PFSK-1 (cell line): ENCODE results near the gene NOC4L.

ENCODE experiments used
- FOXP2 ChIP-seq: optimal IDR thresholded peaks from 2 replicates; pipeline ENCODE3; 2011; ENCODE audit warnings: borderline replicate concordance, control low read depth, inconsistent platforms; ENCODE audit not compliant: insufficient read depth; ENCODE audit errors: extremely low read length, extremely low read depth
- POLR2AphosphoS5 ChIP-seq: IDR thresholded peaks from 2 replicates; pipeline ENCODE4 v1.6.1; 2012; ENCODE audit warnings: low read depth, mild to moderate bottlenecking, control low read depth, low read length, moderate library complexity
- REST ChIP-seq, 2 experiments: IDR thresholded peaks; 2 replicates each; pipeline versions ENCODE4 v1.6.1 to v1.8.0; 2011 to 2012; ENCODE audit warnings: low read depth in 2 of 2, low read length in 2 of 2, control low read depth in 1 of 2, inconsistent platforms in 1 of 2, mild to moderate bottlenecking in 1 of 2, moderate library complexity in 1 of 2; ENCODE audit not compliant: insufficient read depth in 1 of 2
- SIN3A ChIP-seq: IDR thresholded peaks from 2 replicates; pipeline ENCODE4 v1.6.1; 2012; ENCODE audit warnings: mild to moderate bottlenecking, low read length, moderate library complexity, borderline replicate concordance; ENCODE audit not compliant: insufficient read depth
- TAF1 ChIP-seq: IDR thresholded peaks from 2 replicates; pipeline ENCODE4 v1.6.1; 2012; ENCODE audit warnings: low read length, control low read depth, borderline replicate concordance; ENCODE audit not compliant: insufficient read depth

Gene NOC4L

GRCh38 chr12:132137483-132138125, 6.7 kb upstream of the NOC4L start:
- no peak for TF ChIP-seq REST (IDR thresholded peaks at IDR 0.05; ENCODE audit: insufficient read depth in 1 of 2, low read depth in 2 of 2, low read length in 2 of 2)

- no peak for TF ChIP-seq SIN3A
- no peak for TF ChIP-seq FOXP2
Observed at GRCh38 chr12:132138941-132139871, 5.1 kb upstream of the NOC4L start.

- TF ChIP-seq POLR2AphosphoS5 (no peak), TAF1 (no peak), SIN3A (no peak), REST (IDR thresholded peaks at IDR 0.05; ENCODE audit: insufficient read depth in 1 of 2, low read depth in 2 of 2, low read length in 2 of 2) (no peak), FOXP2 (no peak)
Observed at GRCh38 chr12:132139912-132140311, 4.3 kb upstream of the NOC4L start.

GRCh38 chr12:132140501-132140900, 3.8 kb upstream of the NOC4L start:
- TF ChIP-seq SIN3A (no peak), REST (IDR thresholded peaks at IDR 0.05; ENCODE audit: insufficient read depth in 1 of 2, low read depth in 2 of 2, low read length in 2 of 2) (no peak), FOXP2 (no peak), TAF1 (no peak), POLR2AphosphoS5 (no peak)

GRCh38 chr12:132140918-132141841, 3.1 kb upstream of the NOC4L start:
- TF ChIP-seq FOXP2 = no peak
- no peak for TF ChIP-seq REST (IDR thresholded peaks at IDR 0.05; ENCODE audit: insufficient read depth in 1 of 2, low read depth in 2 of 2, low read length in 2 of 2)
- no peak for TF ChIP-seq TAF1
- no peak for TF ChIP-seq SIN3A
- no peak for TF ChIP-seq POLR2AphosphoS5
